ENCODE results near the gene AGXT2.
"Not testable (repeated sequence)": the region's sequence is repeated elsewhere in the genome, so short reads cannot be mapped to it uniquely, and the experiment has no call there.

AGXT2 gene

GRCh38 chr5:35015063-35015462 is 32.7 kb downstream of the AGXT2 start:
- no peak for DNase-seq (ENCODE audit: low read depth in 2 of 2)

GRCh38 chr5:35012796-35013195 is 35.0 kb downstream of the AGXT2 start:
- no peak for DNase-seq (ENCODE audit: low read depth in 2 of 2)

- DNase-seq (ENCODE audit: low read depth in 2 of 2): no peak
Measured at GRCh38 chr5:35012365-35012764, 35.4 kb downstream of the AGXT2 start.

- no peak for DNase-seq (ENCODE audit: low read depth in 2 of 2)
Measured at GRCh38 chr5:35010676-35011075, 37.1 kb downstream of the AGXT2 start.

- no peak for DNase-seq (ENCODE audit: low read depth in 2 of 2)
Measured at GRCh38 chr5:35009657-35010056, 38.1 kb downstream of the AGXT2 start.

- DNase-seq (ENCODE audit: low read depth in 2 of 2): no peak
Measured at GRCh38 chr5:35009019-35009418, 38.7 kb downstream of the AGXT2 start.

GRCh38 chr5:35004771-35005170 is 43.0 kb downstream of the AGXT2 start:
- DNase-seq (ENCODE audit: low read depth in 2 of 2): no peak

- DNase-seq (ENCODE audit: low read depth in 2 of 2): no peak
Measured at GRCh38 chr5:35004200-35004599, 43.5 kb downstream of the AGXT2 start.

GRCh38 chr5:35003018-35003957 is 44.5 kb downstream of the AGXT2 start:
- DNase-seq (ENCODE audit: low read depth in 2 of 2): peak in 1 of 2 donors; percentile 21

GRCh38 chr5:35002459-35002858 is 45.3 kb downstream of the AGXT2 start:
- no peak for DNase-seq (ENCODE audit: low read depth in 2 of 2)

GRCh38 chr5:35001842-35002241 is 45.9 kb downstream of the AGXT2 start:
- DNase-seq (ENCODE audit: low read depth in 2 of 2): no peak

GRCh38 chr5:34998058-34998789 is 49.5 kb downstream of the AGXT2 start:
- no peak for DNase-seq (ENCODE audit: low read depth in 2 of 2)

GRCh38 chr5:34996261-34996660 is 51.5 kb downstream of the AGXT2 start:
- no peak for DNase-seq (ENCODE audit: low read depth in 2 of 2)

- DNase-seq (ENCODE audit: low read depth in 2 of 2): no peak
Measured at GRCh38 chr5:34993951-34994350, 53.8 kb downstream of the AGXT2 start.

GRCh38 chr5:34991486-34992238 is 56.1 kb downstream of the AGXT2 start:
- no peak for DNase-seq (ENCODE audit: low read depth in 2 of 2)

- DNase-seq (ENCODE audit: low read depth in 2 of 2): no peak
Measured at GRCh38 chr5:34986965-34987364, 60.8 kb downstream of the AGXT2 start.

- no peak for DNase-seq (ENCODE audit: low read depth in 2 of 2)
Measured at GRCh38 chr5:34982823-34983222, 64.9 kb downstream of the AGXT2 start.

GRCh38 chr5:34978681-34979080 is 69.1 kb downstream of the AGXT2 start:
- DNase-seq (ENCODE audit: low read depth in 2 of 2): no peak

- DNase-seq (ENCODE audit: low read depth in 2 of 2): no peak
Measured at GRCh38 chr5:34977934-34978613, 69.7 kb downstream of the AGXT2 start.

GRCh38 chr5:34976347-34976746 is 71.4 kb downstream of the AGXT2 start:
- no peak for DNase-seq (ENCODE audit: low read depth in 2 of 2)

- not testable (repeated sequence) for DNase-seq (ENCODE audit: low read depth in 2 of 2)
Measured at GRCh38 chr5:34971655-34972054, 76.1 kb downstream of the AGXT2 start.

GRCh38 chr5:34970552-34970951 is 77.2 kb downstream of the AGXT2 start:
- no peak for DNase-seq (ENCODE audit: low read depth in 2 of 2)

Measured in stimulated activated CD8-positive, alpha-beta memory T cell treated with anti-CD3 and anti-CD28 coated beads, Interleukin-7, amount 100 ng/mL, for 1 hour (primary cell).